Caco-2 (cell line): ENCODE results near the gene LEUTX. TPM values are rescaled to one million over a fixed set of nuclear protein-coding genes. Genes with fewer than 3 reads are reported as not detected.
"Not testable (repeated sequence)": the region's sequence is repeated elsewhere in the genome, so short reads cannot be mapped to it uniquely, and the experiment has no call there.

ENCODE experiments used
- BruUV-seq: library from RNA; stranded (reverse); fragments of 400-500 nt; replicated peaks from 2 replicates; lab custom pipeline; 2021; lab: Mats Ljungman, UMichigan
- CTCF ChIA-PET: fragments of 300-600 bp; sonication (Branson Sonifier 250); formaldehyde crosslinking; loops from one replicate; lab custom pipeline; 2022; ENCODE audit warnings: antibody characterized with exemption; lab: Charles Lee
- POLR2A ChIA-PET: fragments of 300-600 bp; sonication (Branson Sonifier 250); formaldehyde crosslinking; loops from one replicate; lab custom pipeline; 2022; ENCODE audit warnings: antibody characterized with exemption; lab: Charles Lee
- DNase-seq, 2 experiments: peaks; one replicate each; pipeline versions ENCODE4 v3.0.0 to v3.0.0-alpha.2; 2020 to 2022
- H3K27me3 ChIP-seq: replicated peaks from 2 replicates; pipeline ENCODE4 v1.6.0; 2011; ENCODE audit warnings: low read length; ENCODE audit not compliant: control insufficient read depth, insufficient read depth
- H3K36me3 ChIP-seq: 2 replicates; pipeline ENCODE4 v1.5.1; 2011; ENCODE audit warnings: low read length; ENCODE audit not compliant: control insufficient read depth, insufficient read depth
- H3K4me1 ChIP-seq: fragments of 250-450 bp; sonication (Bioruptor Pico); 2 replicates; pipeline ENCODE4 v1.5.1; 2020; ENCODE audit warnings: mild to moderate bottlenecking
- H3K4me3 ChIP-seq: 2 replicates; pipeline ENCODE4 v1.5.1; 2011; ENCODE audit warnings: low read depth, mild to moderate bottlenecking, control low read depth, low read length
- H3K9me3 ChIP-seq: fragments of 250-450 bp; sonication (Bioruptor Pico); 2 replicates; pipeline ENCODE4 v1.5.1; 2020; ENCODE audit warnings: mild to moderate bottlenecking, moderate library complexity
- H3K27ac Mint-ChIP-seq: one replicate; pipeline ENCODE4 v1.8.0; 2022; ENCODE audit warnings: mixed read lengths; ENCODE audit not compliant: unreplicated experiment
- H3K27me3 Mint-ChIP-seq: one replicate; pipeline ENCODE4 v1.8.0; 2022; ENCODE audit warnings: mixed read lengths; ENCODE audit not compliant: insufficient read depth, unreplicated experiment
- H3K36me3 Mint-ChIP-seq: one replicate; pipeline ENCODE4 v1.8.0; 2022; ENCODE audit warnings: mild to moderate bottlenecking, mixed read lengths; ENCODE audit not compliant: insufficient read depth, unreplicated experiment
- H3K4me1 Mint-ChIP-seq: one replicate; pipeline ENCODE4 v1.8.0; 2022; ENCODE audit warnings: low read depth, mixed read lengths; ENCODE audit not compliant: unreplicated experiment
- H3K4me3 Mint-ChIP-seq: one replicate; pipeline ENCODE4 v1.8.0; 2022; ENCODE audit warnings: mild to moderate bottlenecking, moderate library complexity, mixed read lengths; ENCODE audit not compliant: unreplicated experiment
- H3K9me3 Mint-ChIP-seq: one replicate; pipeline ENCODE4 v1.8.0; 2022; ENCODE audit warnings: mixed read lengths; ENCODE audit not compliant: unreplicated experiment
- intact Hi-C: fragments of 100-400 bp; cut with micrococcal nuclease; formaldehyde crosslinking; loops from one replicate; pipeline ENCODE4 v1.10.0; 2022; ENCODE audit not compliant: unreplicated experiment
- total RNA-seq: library from RNA; stranded (reverse); gene quantifications from 2 replicates; pipeline ENCODE4 v1.2.3, GENCODE V29; 2022
- TF ChIP-seq, protein P1 (sequence below), 2 experiments: fragments of 200-600 bp in 1 of 2; IDR thresholded peaks; 1 replicate in 1 of 2; 2 replicates in 1 of 2; pipeline versions ENCODE4 v1.5.1 to v1.8.0; 2011 to 2022; ENCODE audit warnings: antibody characterized with exemption in 1 of 2, control low read depth in 1 of 2, inconsistent platforms in 1 of 2, low read depth in 1 of 2, low read length in 1 of 2, mild to moderate bottlenecking in 1 of 2, moderate library complexity in 1 of 2; ENCODE audit not compliant: insufficient read depth in 1 of 2, severe bottlenecking in 1 of 2, unreplicated experiment in 1 of 2

LEUTX gene
- total RNA-seq, 1 experiment from 2014 or later = not detected

- ChIA-PET CTCF (no interaction called here), POLR2A (no interaction called here)
- Histone ChIP-seq H3K4me3 (no peak overlapping the region), H3K9me3 (no peaks in the 10 kb centered on the region), H3K27me3 (peaks cover 2% of the 10 kb centered on the region), H3K4me1 (no peaks in the 10 kb centered on the region), H3K36me3 (no peaks in the 10 kb centered on the region)
- DNase-seq = no peak
- Mint-ChIP-seq H3K36me3 (no peaks in the 10 kb centered on the region), H3K4me1 (no peaks in the 10 kb centered on the region), H3K9me3 (no peaks in the 10 kb centered on the region), H3K4me3 (no peak overlapping the region), H3K27me3 (peaks cover 12% of the 10 kb centered on the region), H3K27ac (no peak overlapping the region)
- TF ChIP-seq, protein P1, sequence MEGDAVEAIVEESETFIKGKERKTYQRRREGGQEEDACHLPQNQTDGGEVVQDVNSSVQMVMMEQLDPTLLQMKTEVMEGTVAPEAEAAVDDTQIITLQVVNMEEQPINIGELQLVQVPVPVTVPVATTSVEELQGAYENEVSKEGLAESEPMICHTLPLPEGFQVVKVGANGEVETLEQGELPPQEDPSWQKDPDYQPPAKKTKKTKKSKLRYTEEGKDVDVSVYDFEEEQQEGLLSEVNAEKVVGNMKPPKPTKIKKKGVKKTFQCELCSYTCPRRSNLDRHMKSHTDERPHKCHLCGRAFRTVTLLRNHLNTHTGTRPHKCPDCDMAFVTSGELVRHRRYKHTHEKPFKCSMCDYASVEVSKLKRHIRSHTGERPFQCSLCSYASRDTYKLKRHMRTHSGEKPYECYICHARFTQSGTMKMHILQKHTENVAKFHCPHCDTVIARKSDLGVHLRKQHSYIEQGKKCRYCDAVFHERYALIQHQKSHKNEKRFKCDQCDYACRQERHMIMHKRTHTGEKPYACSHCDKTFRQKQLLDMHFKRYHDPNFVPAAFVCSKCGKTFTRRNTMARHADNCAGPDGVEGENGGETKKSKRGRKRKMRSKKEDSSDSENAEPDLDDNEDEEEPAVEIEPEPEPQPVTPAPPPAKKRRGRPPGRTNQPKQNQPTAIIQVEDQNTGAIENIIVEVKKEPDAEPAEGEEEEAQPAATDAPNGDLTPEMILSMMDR (IDR thresholded peaks at IDR 0.05; ENCODE audit: insufficient read depth in 1 of 2, low read depth in 1 of 2, low read length in 1 of 2, severe bottlenecking in 1 of 2, unreplicated experiment in 1 of 2) = no peak
- BruUV-seq = no TSS peak
- intact Hi-C loops = no loop called here
These were observed 24.1 kb upstream of the LEUTX start for GRCh38 chr19:39754544-39754943.

DNA sequence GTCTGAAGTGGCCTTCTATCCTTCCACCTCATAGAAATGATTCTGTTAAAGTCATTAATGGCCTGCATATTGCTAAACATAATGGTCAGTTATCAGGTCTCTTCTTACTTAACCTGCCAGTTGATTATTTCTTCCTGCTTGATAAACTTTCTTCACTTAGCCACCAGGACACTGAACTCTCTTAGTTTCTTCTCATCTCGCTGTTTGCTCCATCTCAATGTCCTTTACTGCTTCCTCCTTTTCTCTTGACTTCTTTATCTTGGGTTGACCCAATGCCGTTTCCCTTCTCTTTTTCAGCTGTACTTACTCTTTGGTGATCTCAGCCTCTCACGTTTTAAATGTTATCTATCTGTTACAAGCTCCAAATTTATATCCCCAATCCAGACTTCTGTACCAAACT, 23.7 kb upstream of the LEUTX start:
- BruUV-seq = no TSS peak
- ChIA-PET CTCF (no interaction called here), POLR2A (no interaction called here)
- Mint-ChIP-seq H3K27ac (no peak overlapping the region), H3K36me3 (no peaks in the 10 kb centered on the region), H3K4me1 (no peaks in the 10 kb centered on the region), H3K4me3 (no peak overlapping the region), H3K27me3 (peaks cover 13% of the 10 kb centered on the region), H3K9me3 (no peaks in the 10 kb centered on the region)
- DNase-seq = no peak
- H3K9me3 ChIP-seq = no peaks in the 10 kb centered on the region
- TF ChIP-seq, protein P1 (IDR thresholded peaks at IDR 0.05; ENCODE audit: insufficient read depth in 1 of 2, low read depth in 1 of 2, low read length in 1 of 2, severe bottlenecking in 1 of 2, unreplicated experiment in 1 of 2) = no peak
- H3K27me3 ChIP-seq = peaks cover 2% of the 10 kb centered on the region
- H3K4me1 ChIP-seq = no peaks in the 10 kb centered on the region
- intact Hi-C loops = no loop called here
- H3K4me3 ChIP-seq = no peak overlapping the region
- no peaks in the 10 kb centered on the region for H3K36me3 ChIP-seq

- Histone ChIP-seq H3K4me3 (no peak overlapping the region), H3K27me3 (peaks cover 2% of the 10 kb centered on the region), H3K36me3 (no peaks in the 10 kb centered on the region), H3K4me1 (no peaks in the 10 kb centered on the region), H3K9me3 (no peaks in the 10 kb centered on the region; the same call in 1 of the 2 replicates)
- peaks cover 24% of the 10 kb centered on the region for H3K27me3 Mint-ChIP-seq
- no peaks in the 10 kb centered on the region for H3K9me3 Mint-ChIP-seq
- no TSS peak for BruUV-seq
- no peaks in the 10 kb centered on the region for H3K4me1 Mint-ChIP-seq
- H3K27ac Mint-ChIP-seq = no peak overlapping the region
- no peak overlapping the region for H3K4me3 Mint-ChIP-seq
- ChIA-PET CTCF (no interaction called here), POLR2A (no interaction called here)
- TF ChIP-seq, protein P1 (IDR thresholded peaks at IDR 0.05; ENCODE audit: insufficient read depth in 1 of 2, low read depth in 1 of 2, low read length in 1 of 2, severe bottlenecking in 1 of 2, unreplicated experiment in 1 of 2) = no peak
- intact Hi-C loops = loop anchor here (10.0 kb wide), 1 partner anchor 85 kb away; no protein-coding TSS in a partner anchor
- DNase-seq = no peak
- no peaks in the 10 kb centered on the region for H3K36me3 Mint-ChIP-seq
These were observed 19.0 kb upstream of the LEUTX start for GRCh38 chr19:39759457-39760184.

DNA sequence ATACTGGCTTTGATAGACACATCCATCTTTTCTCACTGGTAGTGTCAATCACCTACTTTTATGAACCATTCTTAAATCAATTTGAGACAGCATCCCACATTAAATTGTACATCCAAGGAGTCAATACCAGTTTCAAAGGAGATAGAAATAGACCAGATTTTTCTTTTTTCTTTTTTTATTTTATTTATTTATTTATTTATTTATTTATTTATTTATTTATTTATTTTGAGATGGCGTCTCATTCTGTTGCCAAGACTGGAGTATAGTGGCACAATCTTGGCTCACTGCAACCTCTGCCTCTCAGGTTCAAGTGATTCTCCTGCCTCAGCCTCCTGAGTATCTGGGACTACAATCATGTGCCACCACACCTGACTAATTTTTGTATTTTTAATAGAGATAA, 16.8 kb upstream of the LEUTX start:
- H3K4me3 Mint-ChIP-seq, H3K9me3 ChIP-seq, H3K4me3 ChIP-seq, H3K36me3 ChIP-seq, H3K27me3 ChIP-seq, H3K4me1 ChIP-seq, H3K9me3 Mint-ChIP-seq, DNase-seq, CTCF ChIA-PET, POLR2A ChIA-PET, BruUV-seq, H3K27ac Mint-ChIP-seq, H3K36me3 Mint-ChIP-seq, H3K4me1 Mint-ChIP-seq: not testable (repeated sequence)
- intact Hi-C loops = loop anchor here (10.0 kb wide), 1 partner anchor 87 kb away; no protein-coding TSS in a partner anchor
- peaks cover 20% of the 10 kb centered on the region for H3K27me3 Mint-ChIP-seq
